ENCODE results near the gene TUBB4A.

- TF ChIP-seq CTCF (IDR thresholded peaks at IDR 0.05; ENCODE audit: low read depth, low read length) = no peak
- TF ChIP-seq POLR2A (IDR thresholded peaks at IDR 0.05; ENCODE audit: extremely low read depth, insufficient read length) = no peak
- TF ChIP-seq MAX (IDR thresholded peaks at IDR 0.05; ENCODE audit: low read depth, low read length) = no peak
- no peak for TF ChIP-seq MYC (IDR thresholded peaks at IDR 0.05; ENCODE audit: low read depth, low read length)
Measured at GRCh38 chr19:6467384-6467783, 34.7 kb downstream of the TUBB4A start.

Measured in NB4 (cell line).